Epidermal melanocyte (primary cell): ENCODE data around the gene RHBDD3.

Source experiments
- DNase-seq: peaks from one replicate; pipeline ENCODE4 v3.0.0; 2011; ENCODE audit warnings: low spot score; ENCODE audit not compliant: insufficient read length

The RHBDD3 gene

GRCh38 chr22:29306175-29306834, 38.5 kb upstream of the RHBDD3 start, which contains the start of gene GAS2L1:
TSS of gene GAS2L1 (plus strand) at chr22:29306650. CDS start at chr22:29308106, 1,456 bp downstream.
- peak; percentile 97 for DNase-seq

- no peak for DNase-seq
Observed at GRCh38 chr22:29305836-29306174, 38.0 kb upstream of the RHBDD3 start.

- DNase-seq, result no peak
Observed at GRCh38 chr22:29302681-29303465, 35.1 kb upstream of the RHBDD3 start.

- DNase-seq, result no peak
Observed at GRCh38 chr22:29302402-29302680, 34.6 kb upstream of the RHBDD3 start.

GRCh38 chr22:29301716-29302401, 34.1 kb upstream of the RHBDD3 start:
- DNase-seq, result no peak

GRCh38 chr22:29300807-29301601, 33.2 kb upstream of the RHBDD3 start:
- no peak for DNase-seq

GRCh38 chr22:29300467-29300806, 32.7 kb upstream of the RHBDD3 start:
- no peak for DNase-seq

GRCh38 chr22:29299136-29299900, 31.5 kb upstream of the RHBDD3 start:
- DNase-seq, result no peak

- DNase-seq, result no peak
Observed at GRCh38 chr22:29298641-29299040, 30.9 kb upstream of the RHBDD3 start.

- DNase-seq, result no peak
Observed at GRCh38 chr22:29292379-29292778, 24.6 kb upstream of the RHBDD3 start.

- DNase-seq, result no peak
Observed at GRCh38 chr22:29291215-29291614, 23.4 kb upstream of the RHBDD3 start.

GRCh38 chr22:29290061-29290460, 22.3 kb upstream of the RHBDD3 start:
- no peak for DNase-seq

GRCh38 chr22:29288837-29289236, 21.1 kb upstream of the RHBDD3 start:
- DNase-seq, result no peak

- DNase-seq, result no peak
Observed at GRCh38 chr22:29284196-29284595, 16.4 kb upstream of the RHBDD3 start.

- DNase-seq, result no peak
Observed at GRCh38 chr22:29277927-29278326, 10.1 kb upstream of the RHBDD3 start.

GRCh38 chr22:29275819-29276565, 8.2 kb upstream of the RHBDD3 start:
- DNase-seq, result peak; percentile 37

- no peak for DNase-seq
Observed at GRCh38 chr22:29275167-29275566, 7.4 kb upstream of the RHBDD3 start.

- no peak for DNase-seq
Observed at GRCh38 chr22:29272624-29273023, 4.8 kb upstream of the RHBDD3 start.

GRCh38 chr22:29270475-29271271, 2.9 kb upstream of the RHBDD3 start:
- DNase-seq, result no peak
